GM12878 (cell line): ENCODE data around the gene DGCR8. TPM values are rescaled to one million over a fixed set of nuclear protein-coding genes. Genes with fewer than 3 reads are reported as not detected.

Experiments
- ATAC-seq: fragments of 200-7000 bp; cut with Tn5 transposase; 3 replicates; pipeline ENCODE4 v1.9.1; 2020; ENCODE audit warnings: mild to moderate bottlenecking, moderate library complexity
- BruUV-seq: library from RNA; stranded (reverse); fragments of 400-500 nt; replicated peaks from 2 replicates; lab custom pipeline; 2021; lab: Mats Ljungman, UMichigan
- CTCF ChIA-PET: fragments of 300-600 bp; sonication (Branson Sonifier 250); formaldehyde crosslinking; extraction: SDS; loops from one replicate; lab custom pipeline; 2021; ENCODE audit warnings: inconsistent platforms; lab: Yijun Ruan, JAX
- POLR2A ChIA-PET: fragments of 350-600 bp; formaldehyde crosslinking; extraction: SDS; loops from one replicate; lab custom pipeline; 2021; ENCODE audit warnings: inconsistent platforms; lab: Charles Lee
- RAD21 ChIA-PET: fragments of 300-600 bp; sonication (Branson Sonifier 250); formaldehyde crosslinking; loops from one replicate; lab custom pipeline; 2023; ENCODE audit warnings: antibody characterized with exemption; ENCODE audit not compliant: unreplicated experiment; lab: Charles Lee
- SMC1A ChIA-PET: fragments of 300-600 bp; sonication (Branson Sonifier 250); formaldehyde crosslinking; loops from one replicate; lab custom pipeline; 2023; ENCODE audit not compliant: unreplicated experiment, uncharacterized antibody; lab: Charles Lee
- DNase-seq: peaks from one replicate; pipeline ENCODE4 v3.0.0-alpha.2; 2011; ENCODE audit warnings: low read depth, low spot score
- FAIRE-seq: peaks from 3 replicates; lab custom pipeline; 2011; peaks lifted over from hg19 to GRCh38; lab: Jason Lieb, UNC
- H2AFZ ChIP-seq: 2 replicates; pipeline ENCODE4 v1.6.0; 2011; ENCODE audit warnings: low read depth, low read length, control low read depth; ENCODE audit not compliant: control insufficient read depth
- H3K27ac ChIP-seq: 2 replicates; pipeline ENCODE4 v1.5.1; 2011; ENCODE audit warnings: control low read depth; ENCODE audit not compliant: control insufficient read depth, insufficient read depth
- H3K27me3 ChIP-seq, 2 experiments: replicated peaks in 1 of 2; 2 replicates each; pipeline versions ENCODE4 v1.6.0 to v1.6.1; 2011; ENCODE audit warnings: low read length in 1 of 2; ENCODE audit not compliant: control insufficient read depth in 2 of 2, insufficient read depth in 2 of 2
- H3K36me3 ChIP-seq, 2 experiments: 2 replicates each; pipeline ENCODE4 v1.5.1; 2011; ENCODE audit warnings: low read length in 1 of 2; ENCODE audit not compliant: control insufficient read depth in 2 of 2, insufficient read depth in 2 of 2
- H3K4me1 ChIP-seq: 2 replicates; pipeline ENCODE4 v1.6.1; 2011; ENCODE audit warnings: mild to moderate bottlenecking, low read length, moderate library complexity, mixed read lengths; ENCODE audit not compliant: control insufficient read depth, insufficient read depth
- H3K4me2 ChIP-seq: 2 replicates; pipeline ENCODE4 v1.6.0; 2011; ENCODE audit warnings: control low read depth; ENCODE audit not compliant: control insufficient read depth, insufficient read depth
- H3K4me3 ChIP-seq: fragments of 200-600 bp; sonication (generic); 2 replicates; pipeline ENCODE4 v1.5.1; 2016
- H3K79me2 ChIP-seq: 2 replicates; pipeline ENCODE4 v1.6.0; 2011; ENCODE audit warnings: low read length; ENCODE audit not compliant: control insufficient read depth, insufficient read depth
- H3K9ac ChIP-seq: 2 replicates; pipeline ENCODE4 v1.8.0; 2011; ENCODE audit warnings: low read length, control low read depth, mixed read lengths; ENCODE audit not compliant: control insufficient read depth, insufficient read depth
- H3K9me3 ChIP-seq: replicated peaks from 3 replicates; pipeline ENCODE4 v1.5.1; 2011; ENCODE audit warnings: mild to moderate bottlenecking, low read length; ENCODE audit not compliant: control insufficient read depth, insufficient read depth
- H4K20me1 ChIP-seq: 2 replicates; pipeline ENCODE4 v1.6.0; 2011; ENCODE audit not compliant: control insufficient read depth, insufficient read depth
- BHLHE40 ChIP-seq, 2 experiments: fragments of 450-650 bp in 1 of 2; IDR thresholded peaks; 2 replicates each; pipeline ENCODE4 v1.6.1; 2011 to 2017; ENCODE audit warnings: low read depth in 2 of 2, borderline replicate concordance in 1 of 2, improper control_type of control experiment in 1 of 2, low read length in 1 of 2, mild to moderate bottlenecking in 1 of 2
- CEBPB ChIP-seq, 2 experiments: fragments of 150-350 bp in 1 of 2; IDR thresholded peaks; 2 replicates each; pipeline ENCODE4 v1.6.1; 2012 to 2014; ENCODE audit warnings: low read depth in 2 of 2, low read length in 2 of 2, borderline replicate concordance in 1 of 2, inconsistent platforms in 1 of 2
- SIN3A ChIP-seq: IDR thresholded peaks from 2 replicates; pipeline ENCODE4 v1.6.1; 2012; ENCODE audit warnings: low read depth, low read length, improper control_type of control experiment
- WGBS: methylation state at CpG from one replicate; pipeline ENCODE4 v1.1.6; 2016; ENCODE audit warnings: low lambda C conversion rate; ENCODE audit not compliant: insufficient replicate concordance, insufficient coverage; ENCODE audit errors: missing lambda C conversion rate; 5-methylcytosine and 5-hydroxymethylcytosine counted together
- in situ Hi-C: fragments of 300-500 bp; cut with MboI; formaldehyde crosslinking; loops from 9 replicates; pipeline ENCODE4 v1.14.3; 2018; ENCODE audit warnings: mixed read lengths
- intact Hi-C: fragments of 100-400 bp; cut with micrococcal nuclease; formaldehyde crosslinking; loops from one replicate; pipeline ENCODE4 v1.14.2; 2022; ENCODE audit not compliant: unreplicated experiment
- polyA plus RNA-seq, 11 experiments: library from polyadenylated mRNA; depleted of rRNA in 4 of 11; unstranded in 6 of 11; stranded (reverse) in 5 of 11; fragments of >200 nt; fragmentation: Nextera tagmentation in 4 of 11; fragmentation: Illumina TruSeq in 1 of 11; extraction: Ambion mirVana in 4 of 11; extraction: Trizol in 1 of 11; gene quantifications; 1 replicate in 1 of 11; 2 replicates in 10 of 11; pipeline versions ENCODE4 v1.2.1 to v1.2.3, GENCODE V29; 2011 to 2016; ENCODE audit warnings: inconsistent platforms in 2 of 11, missing spikeins in 2 of 11, low read depth in 1 of 11
- total RNA-seq, 4 experiments: library from RNA; depleted of rRNA in 3 of 4; stranded (reverse); fragments of >200 nt in 3 of 4; fragmentation: Illumina TruSeq in 1 of 4; extraction: Trizol in 1 of 4; gene quantifications; 2 replicates each; pipeline versions ENCODE4 v1.2.1 to v1.2.3, GENCODE V29; 2013 to 2021
- TF ChIP-seq, protein P1 (sequence below): IDR thresholded peaks from 2 replicates; pipeline ENCODE4 v1.6.1; 2011; ENCODE audit warnings: borderline replicate concordance, low read depth, mild to moderate bottlenecking, moderate library complexity, mixed read lengths, low read length; ENCODE audit not compliant: insufficient read depth; ENCODE audit errors: extremely low read length
- TF ChIP-seq, protein P2 (sequence below): fragments of 150-350 bp; IDR thresholded peaks from 2 replicates; pipeline ENCODE4 v1.6.1; 2014; ENCODE audit warnings: mild to moderate bottlenecking, low read depth, low read length

The DGCR8 gene
- total and polyA plus RNA-seq, 10 of the 15 experiments (the other 5 are each of a cell fraction or from before 2014, with no cell fraction given), result 1.2 to 35.1 (median 17.2) TPM

DNA sequence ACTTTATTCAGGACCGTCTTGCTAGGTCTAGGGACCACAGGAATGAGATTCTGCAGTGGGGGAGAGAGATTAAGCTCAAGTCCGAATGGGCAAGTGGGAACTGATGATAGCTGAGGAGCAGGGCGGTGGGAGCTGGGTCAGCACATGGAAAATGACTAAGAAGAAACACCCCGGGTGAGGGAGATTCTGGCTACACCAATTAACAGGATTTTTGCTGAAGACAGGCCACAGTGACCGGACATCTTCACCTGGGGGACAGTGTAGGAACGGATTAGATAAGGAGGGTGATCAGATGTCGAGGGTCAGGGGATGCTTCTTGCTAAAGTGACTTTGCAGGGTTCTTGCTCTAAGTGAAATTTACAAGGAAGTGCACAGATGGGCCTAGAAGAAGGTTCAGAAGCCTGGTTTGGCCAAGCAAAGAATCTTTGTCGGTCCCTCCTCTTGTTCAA is 8.5 kb upstream of the DGCR8 start:
- BruUV-seq, result no TSS peak
- ChIA-PET RAD21 (no interaction called here), POLR2A (no interaction called here), CTCF (interaction anchor here (0.6 kb wide), 1 partner anchor 97 kb away, joined by 3 read pairs; no protein-coding TSS in a partner anchor), SMC1A (no interaction called here)
- TF ChIP-seq, protein P1, sequence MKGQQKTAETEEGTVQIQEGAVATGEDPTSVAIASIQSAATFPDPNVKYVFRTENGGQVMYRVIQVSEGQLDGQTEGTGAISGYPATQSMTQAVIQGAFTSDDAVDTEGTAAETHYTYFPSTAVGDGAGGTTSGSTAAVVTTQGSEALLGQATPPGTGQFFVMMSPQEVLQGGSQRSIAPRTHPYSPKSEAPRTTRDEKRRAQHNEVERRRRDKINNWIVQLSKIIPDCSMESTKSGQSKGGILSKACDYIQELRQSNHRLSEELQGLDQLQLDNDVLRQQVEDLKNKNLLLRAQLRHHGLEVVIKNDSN, result no peak
- TF ChIP-seq BHLHE40 (IDR thresholded peaks at IDR 0.05; ENCODE audit: borderline replicate concordance in 1 of 2, low read depth in 2 of 2, low read length in 1 of 2) (no peak), SIN3A (no peak), CEBPB (IDR thresholded peaks at IDR 0.05; ENCODE audit: borderline replicate concordance in 1 of 2, low read depth in 2 of 2, low read length in 2 of 2) (no peak)
- TF ChIP-seq, protein P2, sequence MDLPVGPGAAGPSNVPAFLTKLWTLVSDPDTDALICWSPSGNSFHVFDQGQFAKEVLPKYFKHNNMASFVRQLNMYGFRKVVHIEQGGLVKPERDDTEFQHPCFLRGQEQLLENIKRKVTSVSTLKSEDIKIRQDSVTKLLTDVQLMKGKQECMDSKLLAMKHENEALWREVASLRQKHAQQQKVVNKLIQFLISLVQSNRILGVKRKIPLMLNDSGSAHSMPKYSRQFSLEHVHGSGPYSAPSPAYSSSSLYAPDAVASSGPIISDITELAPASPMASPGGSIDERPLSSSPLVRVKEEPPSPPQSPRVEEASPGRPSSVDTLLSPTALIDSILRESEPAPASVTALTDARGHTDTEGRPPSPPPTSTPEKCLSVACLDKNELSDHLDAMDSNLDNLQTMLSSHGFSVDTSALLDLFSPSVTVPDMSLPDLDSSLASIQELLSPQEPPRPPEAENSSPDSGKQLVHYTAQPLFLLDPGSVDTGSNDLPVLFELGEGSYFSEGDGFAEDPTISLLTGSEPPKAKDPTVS, result no peak
- no peak overlapping the region for H3K4me3 ChIP-seq
- no peaks in the 10 kb centered on the region for H3K27me3 ChIP-seq
- no peaks in the 10 kb centered on the region for H3K9me3 ChIP-seq
- intact Hi-C loops (loop anchor here (10.0 kb wide), 1 partner anchor 47 kb away; the partner anchor contains the start of gene TANGO2), in situ Hi-C loops (no loop called here)
- no peaks in the 10 kb centered on the region for H3K79me2 ChIP-seq
- H4K20me1 ChIP-seq, result no peaks in the 10 kb centered on the region
- no peak overlapping the region for H2AFZ ChIP-seq
- FAIRE-seq, result no peak
- H3K4me1 ChIP-seq, result no peaks in the 10 kb centered on the region
- 66% methylated on average over 8 of the region's 8 CpGs for WGBS
- H3K4me2 ChIP-seq, result no peak overlapping the region
- H3K9ac ChIP-seq, result no peak overlapping the region
- no peak overlapping the region for H3K27ac ChIP-seq
- ATAC-seq, result no peak
- no peak for DNase-seq
- H3K36me3 ChIP-seq, result no peaks in the 10 kb centered on the region
